KMS-11 (cell line): Measurements from ENCODE around the gene GMPPA.

Experiments
- H2AFZ ChIP-seq: fragments of 200-600 bp; sonication (generic); 2 replicates; pipeline ENCODE4 v1.6.1; 2016; ENCODE audit warnings: antibody characterized with exemption, mixed run types, low read depth
- H3K27ac ChIP-seq: fragments of 200-600 bp; sonication (generic); 2 replicates; pipeline ENCODE4 v1.6.1; 2016; ENCODE audit warnings: mild to moderate bottlenecking, mixed run types
- H3K27me3 ChIP-seq: fragments of 200-600 bp; sonication (generic); 2 replicates; pipeline ENCODE4 v1.6.1; 2017; ENCODE audit warnings: mild to moderate bottlenecking, low read depth, mixed run types, moderate library complexity; ENCODE audit not compliant: insufficient read depth
- H3K36me3 ChIP-seq: fragments of 200-600 bp; sonication (generic); 2 replicates; pipeline ENCODE4 v1.6.1; 2017; ENCODE audit warnings: mild to moderate bottlenecking, mixed run types; ENCODE audit not compliant: insufficient read depth
- H3K4me1 ChIP-seq: fragments of 200-600 bp; sonication (generic); 2 replicates; pipeline ENCODE4 v1.6.1; 2016; ENCODE audit warnings: mild to moderate bottlenecking, low read depth, mixed run types; ENCODE audit not compliant: poor library complexity, severe bottlenecking
- H3K4me2 ChIP-seq: fragments of 200-600 bp; sonication (generic); 2 replicates; pipeline ENCODE4 v1.7.0; 2016; ENCODE audit warnings: mild to moderate bottlenecking, mixed run types
- H3K4me3 ChIP-seq: fragments of 200-600 bp; sonication (generic); IDR thresholded peaks from 2 replicates; pipeline ENCODE4 v1.6.1; 2017; ENCODE audit warnings: low read depth, low read length, mixed read lengths; ENCODE audit not compliant: insufficient read depth
- H3K79me2 ChIP-seq: fragments of 200-600 bp; sonication (generic); 2 replicates; pipeline ENCODE4 v1.6.1; 2016; ENCODE audit warnings: low read depth, mixed run types; ENCODE audit not compliant: insufficient read depth
- H3K9ac ChIP-seq: fragments of 200-600 bp; sonication (generic); 2 replicates; pipeline ENCODE4 v1.6.1; 2016; ENCODE audit warnings: mild to moderate bottlenecking, mixed run types
- H4K20me1 ChIP-seq: fragments of 200-600 bp; sonication (generic); 2 replicates; pipeline ENCODE4 v1.6.1; 2016; ENCODE audit warnings: mild to moderate bottlenecking, mixed run types; ENCODE audit not compliant: insufficient read depth
- CTCF ChIP-seq: fragments of 200-600 bp; sonication (generic); conservative IDR thresholded peaks from 2 replicates; pipeline ENCODE4 v1.6.1; 2017; ENCODE audit warnings: low read depth, mild to moderate bottlenecking, antibody characterized with exemption, low read length, moderate library complexity, mixed read lengths

The GMPPA gene

GRCh38 chr2:219483451-219484342 lies 15.0 kb upstream of the GMPPA start:
- H3K4me2 ChIP-seq: no peak overlapping the region
- H3K27ac ChIP-seq: no peak overlapping the region
- no peak for TF ChIP-seq CTCF
- H2AFZ ChIP-seq: no peak overlapping the region
- no peaks in the 10 kb centered on the region for H3K36me3 ChIP-seq
- H3K4me3 ChIP-seq: no peak overlapping the region
- H3K4me1 ChIP-seq: no peaks in the 10 kb centered on the region
- no peaks in the 10 kb centered on the region for H4K20me1 ChIP-seq
- H3K27me3 ChIP-seq: peaks cover 91% of the 10 kb centered on the region
- no peaks in the 10 kb centered on the region for H3K79me2 ChIP-seq
- no peak overlapping the region for H3K9ac ChIP-seq

GRCh38 chr2:219484343-219485200 lies 14.1 kb upstream of the GMPPA start:
- H2AFZ ChIP-seq: no peak overlapping the region
- no peak overlapping the region for H3K9ac ChIP-seq
- no peaks in the 10 kb centered on the region for H3K79me2 ChIP-seq
- H3K4me1 ChIP-seq: no peaks in the 10 kb centered on the region
- no peak overlapping the region for H3K4me2 ChIP-seq
- no peak overlapping the region for H3K4me3 ChIP-seq
- no peaks in the 10 kb centered on the region for H4K20me1 ChIP-seq
- no peak overlapping the region for H3K27ac ChIP-seq
- no peaks in the 10 kb centered on the region for H3K36me3 ChIP-seq
- H3K27me3 ChIP-seq: peaks cover 89% of the 10 kb centered on the region
- TF ChIP-seq CTCF: no peak

- H3K27ac ChIP-seq: no peak overlapping the region
- no peaks in the 10 kb centered on the region for H3K36me3 ChIP-seq
- H3K4me1 ChIP-seq: no peaks in the 10 kb centered on the region
- no peak overlapping the region for H2AFZ ChIP-seq
- no peaks in the 10 kb centered on the region for H4K20me1 ChIP-seq
- TF ChIP-seq CTCF: no peak
- peaks cover 93% of the 10 kb centered on the region for H3K27me3 ChIP-seq
- H3K4me2 ChIP-seq: no peak overlapping the region
- H3K9ac ChIP-seq: no peak overlapping the region
- no peak overlapping the region for H3K4me3 ChIP-seq
- no peaks in the 10 kb centered on the region for H3K79me2 ChIP-seq
Measured at GRCh38 chr2:219485201-219485580, 13.5 kb upstream of the GMPPA start.

GRCh38 chr2:219486380-219486959 lies 12.2 kb upstream of the GMPPA start:
- H3K9ac ChIP-seq: no peak overlapping the region
- H3K4me3 ChIP-seq: no peak overlapping the region

More at GRCh38 chr2:219486380-219486959, 12.2 kb upstream of the GMPPA start:
- no peak overlapping the region for H3K27ac ChIP-seq
- H3K4me2 ChIP-seq: no peak overlapping the region
- TF ChIP-seq CTCF: no peak
- H2AFZ ChIP-seq: no peak overlapping the region
- H3K79me2 ChIP-seq: no peaks in the 10 kb centered on the region
- H3K36me3 ChIP-seq: no peaks in the 10 kb centered on the region
- H3K4me1 ChIP-seq: no peaks in the 10 kb centered on the region
- no peaks in the 10 kb centered on the region for H4K20me1 ChIP-seq
- H3K27me3 ChIP-seq: peaks cover 90% of the 10 kb centered on the region
